Keratinocyte (primary cell): Measurements from ENCODE around the gene AGO1. TPM values are rescaled to one million over a fixed set of nuclear protein-coding genes. Genes with fewer than 3 reads are reported as not detected.

Experiments
- DNase-seq: peaks from one replicate; pipeline ENCODE4 v3.0.0-alpha.2; 2011; ENCODE audit warnings: low read depth, missing footprints, low spot score
- FAIRE-seq: peaks from 2 replicates; lab custom pipeline; 2011; peaks lifted over from hg19 to GRCh38; lab: Jason Lieb, UNC
- H2AFZ ChIP-seq: 2 replicates; pipeline ENCODE4 v1.6.0; 2012; ENCODE audit warnings: low read length, control low read depth, inconsistent platforms; ENCODE audit not compliant: control insufficient read depth
- H3K27ac ChIP-seq: 2 replicates; pipeline ENCODE4 v1.5.1; 2011; ENCODE audit warnings: low read length; ENCODE audit not compliant: control insufficient read depth, insufficient read depth
- H3K27me3 ChIP-seq: 3 replicates; pipeline ENCODE4 v1.6.0; 2011; ENCODE audit warnings: low read length; ENCODE audit not compliant: control insufficient read depth, insufficient read depth; ENCODE audit errors: extremely low read depth
- H3K36me3 ChIP-seq, 2 experiments: 2 replicates in 1 of 2; 3 replicates in 1 of 2; pipeline ENCODE4 v1.5.1; 2011; ENCODE audit warnings: low read length in 2 of 2, mild to moderate bottlenecking in 1 of 2; ENCODE audit not compliant: control insufficient read depth in 2 of 2, insufficient read depth in 2 of 2; ENCODE audit errors: extremely low read depth in 1 of 2
- H3K4me1 ChIP-seq: 3 replicates; pipeline ENCODE4 v1.5.1; 2011; ENCODE audit warnings: low read length; ENCODE audit not compliant: control insufficient read depth, insufficient read depth; ENCODE audit errors: extremely low read depth
- H3K4me2 ChIP-seq: 3 replicates; pipeline ENCODE4 v1.6.0; 2011; ENCODE audit warnings: low read depth, low read length; ENCODE audit not compliant: control insufficient read depth, insufficient read depth; ENCODE audit errors: extremely low read depth
- H3K4me3 ChIP-seq, 3 experiments: fragments of 200-600 bp in 1 of 3; sonication (generic) in 1 of 3; 2 replicates in 2 of 3; 3 replicates in 1 of 3; pipeline ENCODE4 v1.5.1; 2011 to 2016; ENCODE audit warnings: low read length in 3 of 3, mild to moderate bottlenecking in 3 of 3, control low read depth in 2 of 3, inconsistent platforms in 1 of 3, low read depth in 1 of 3, mixed read lengths in 1 of 3, mixed run types in 1 of 3, moderate library complexity in 1 of 3; ENCODE audit not compliant: control insufficient read depth in 2 of 3, insufficient read depth in 2 of 3; ENCODE audit errors: extremely low read depth in 1 of 3
- H3K79me2 ChIP-seq: 2 replicates; pipeline ENCODE4 v1.6.0; 2012; ENCODE audit warnings: low read length; ENCODE audit not compliant: control insufficient read depth, insufficient read depth
- H3K9ac ChIP-seq: 3 replicates; pipeline ENCODE4 v1.6.0; 2011; ENCODE audit warnings: low read length; ENCODE audit not compliant: control insufficient read depth, insufficient read depth; ENCODE audit errors: extremely low read depth
- H3K9me1 ChIP-seq: 3 replicates; pipeline ENCODE4 v1.6.0; 2011; ENCODE audit warnings: low read length; ENCODE audit not compliant: control insufficient read depth, insufficient read depth; ENCODE audit errors: extremely low read depth
- H3K9me3 ChIP-seq: 2 replicates; pipeline ENCODE4 v1.5.1; 2012; ENCODE audit warnings: low read depth, low read length; ENCODE audit not compliant: control insufficient read depth
- H4K20me1 ChIP-seq: 3 replicates; pipeline ENCODE4 v1.6.0; 2011; ENCODE audit warnings: low read length; ENCODE audit not compliant: control insufficient read depth, insufficient read depth; ENCODE audit errors: extremely low read depth
- CTCF ChIP-seq, 3 experiments: IDR thresholded peaks in 1 of 3; conservative IDR thresholded peaks in 1 of 3; optimal IDR thresholded peaks in 1 of 3; 2 replicates in 2 of 3; 3 replicates in 1 of 3; pipeline versions ENCODE3 to v1.5.1; 2011; ENCODE audit warnings: low read length in 3 of 3, mild to moderate bottlenecking in 3 of 3, moderate library complexity in 2 of 3, control low read depth in 1 of 3, inconsistent platforms in 1 of 3; ENCODE audit not compliant: insufficient read depth in 2 of 3; ENCODE audit errors: extremely low read depth in 1 of 3
- EZH2 ChIP-seq: IDR thresholded peaks from one replicate; pipeline ENCODE4 v1.6.1; 2012; ENCODE audit warnings: inconsistent platforms, mild to moderate bottlenecking, low read length, moderate library complexity
- dilution Hi-C: fragments of 300-500 bp; cut with MboI; formaldehyde crosslinking; loops from one replicate; pipeline ENCODE4 v1.7.0; 2020; ENCODE audit warnings: low sequenced_read_pairs; ENCODE audit not compliant: extremely low pct_ligation_motif_present
- polyA plus RNA-seq, 5 experiments: library from polyadenylated mRNA; depleted of rRNA in 3 of 5; stranded (reverse) in 3 of 5; stranded (forward) in 1 of 5; unstranded in 1 of 5; fragments of >200 nt; gene quantifications; 1 replicate in 1 of 5; 2 replicates in 3 of 5; 3 replicates in 1 of 5; pipeline versions ENCODE4 v1.2.1 to v1.2.3, GENCODE V29; 2011 to 2012; ENCODE audit warnings: missing spikeins in 2 of 5, low read depth in 1 of 5, low replicate concordance in 1 of 5

Gene AGO1
- polyA plus RNA-seq, 1 donor (not counting 4 experiments of a cell fraction or from before 2014, with no cell fraction given), result 5.7 TPM

- Histone ChIP-seq H3K36me3 (peaks cover 4 to 5% of the 10 kb centered on the region in 2 experiments), H2AFZ (no peak overlapping the region), H3K79me2 (no peaks in the 10 kb centered on the region), H3K4me1 (no peaks in the 10 kb centered on the region), H4K20me1 (no peaks in the 10 kb centered on the region), H3K4me2 (no peak overlapping the region), H3K27me3 (no peaks in the 10 kb centered on the region), H3K9me1 (no peaks in the 10 kb centered on the region), H3K9ac (no peak overlapping the region), H3K4me3 (no peak overlapping the region), H3K27ac (no peak overlapping the region), H3K9me3 (no peaks in the 10 kb centered on the region)
- no peak for DNase-seq
- no peak for TF ChIP-seq EZH2
- TF ChIP-seq CTCF (optimal IDR thresholded peaks at IDR 0.05 in 1 of 3, IDR thresholded peaks at IDR 0.05 in 1 of 3, conservative IDR thresholded peaks at IDR 0.05 in 1 of 3; ENCODE audit: extremely low read depth in 1 of 3, insufficient read depth in 2 of 3, low read length in 3 of 3), result no peak
- dilution Hi-C loops, result no loop called here
- FAIRE-seq, result no peak
Measured at GRCh38 chr1:35844826-35845225, 38.2 kb upstream of the AGO1 start.

GRCh38 chr1:35845766-35846165 lies 37.2 kb upstream of the AGO1 start:
- Histone ChIP-seq H3K9ac (no peak overlapping the region), H3K9me3 (no peaks in the 10 kb centered on the region), H3K79me2 (no peaks in the 10 kb centered on the region), H3K27me3 (no peaks in the 10 kb centered on the region), H3K36me3 (peaks cover 4 to 7% of the 10 kb centered on the region in 2 experiments), H4K20me1 (no peaks in the 10 kb centered on the region), H3K4me1 (no peaks in the 10 kb centered on the region), H2AFZ (no peak overlapping the region), H3K4me2 (no peak overlapping the region), H3K9me1 (no peaks in the 10 kb centered on the region), H3K4me3 (no peak overlapping the region), H3K27ac (no peak overlapping the region)
- FAIRE-seq (no peak), DNase-seq (no peak)
- TF ChIP-seq EZH2 (no peak), CTCF (optimal IDR thresholded peaks at IDR 0.05 in 1 of 3, IDR thresholded peaks at IDR 0.05 in 1 of 3, conservative IDR thresholded peaks at IDR 0.05 in 1 of 3; ENCODE audit: extremely low read depth in 1 of 3, insufficient read depth in 2 of 3, low read length in 3 of 3) (no peak)
- dilution Hi-C loops, result no loop called here
